ENCODE results near the gene SPACA6.
"Not testable (repeated sequence)": the region's sequence is repeated elsewhere in the genome, so short reads cannot be mapped to it uniquely, and the experiment has no call there.

Gene SPACA6
- total RNA-seq, result 2.9 to 7.5 (median 3.2) reads per million in 4 donors

GRCh38 chr19:51693260-51693659 lies at the start of gene SPACA6:
Gene SPACA6 (plus strand): TSS chr19:51693330. CDS start chr19:51693527, 197 bp downstream.
- no peak for DNase-seq

- DNase-seq, result no peak
Measured at GRCh38 chr19:51644636-51645271, 48.4 kb upstream of the SPACA6 start.

- peak in 1 of 5 donors; percentile 0 for DNase-seq
Measured at GRCh38 chr19:51646730-51647129, 46.4 kb upstream of the SPACA6 start, which contains the start of gene SIGLEC14. Gene SIGLEC14 (minus strand): TSS chr19:51646825. CDS start chr19:51646759, 66 bp downstream.

GRCh38 chr19:51647318-51647717 lies 45.8 kb upstream of the SPACA6 start:
- no peak for DNase-seq

DNA sequence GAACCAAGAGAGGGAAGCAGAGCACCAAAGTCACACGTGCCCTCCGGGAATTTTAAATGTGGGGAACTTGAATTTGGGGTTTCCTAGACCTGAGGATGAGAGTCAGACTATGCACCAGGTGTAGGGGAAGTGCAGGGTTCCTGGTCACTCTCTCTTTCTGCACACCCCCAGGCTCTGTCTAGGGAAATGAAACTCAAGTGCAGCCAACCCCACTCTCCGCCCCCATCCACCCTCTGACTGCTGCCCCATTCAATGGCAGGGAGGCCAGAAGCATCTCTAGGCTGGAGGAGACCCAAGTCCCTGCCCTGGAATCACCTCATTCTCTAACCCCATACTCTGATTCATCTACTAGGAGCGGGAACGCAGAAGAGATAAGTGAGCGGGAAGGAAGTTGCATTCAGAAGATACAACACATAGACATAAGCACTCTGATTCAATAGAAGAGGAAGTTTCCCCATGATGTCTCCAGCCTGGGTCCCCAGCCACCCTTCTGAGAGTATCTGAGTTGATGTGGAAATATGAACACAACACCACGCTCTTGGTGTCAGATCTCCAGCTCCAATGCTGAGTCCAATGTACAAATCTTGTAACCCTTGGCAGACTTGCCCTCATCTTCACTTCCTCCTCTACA lies 41.8 kb upstream of the SPACA6 start:
- peak in 1 of 5 donors; percentile 0 for DNase-seq

GRCh38 chr19:51652266-51652665 lies 40.9 kb upstream of the SPACA6 start:
- DNase-seq, result peak in 1 of 5 donors; percentile 0

GRCh38 chr19:51653162-51653561 lies 40.0 kb upstream of the SPACA6 start:
- DNase-seq, result no peak

DNA sequence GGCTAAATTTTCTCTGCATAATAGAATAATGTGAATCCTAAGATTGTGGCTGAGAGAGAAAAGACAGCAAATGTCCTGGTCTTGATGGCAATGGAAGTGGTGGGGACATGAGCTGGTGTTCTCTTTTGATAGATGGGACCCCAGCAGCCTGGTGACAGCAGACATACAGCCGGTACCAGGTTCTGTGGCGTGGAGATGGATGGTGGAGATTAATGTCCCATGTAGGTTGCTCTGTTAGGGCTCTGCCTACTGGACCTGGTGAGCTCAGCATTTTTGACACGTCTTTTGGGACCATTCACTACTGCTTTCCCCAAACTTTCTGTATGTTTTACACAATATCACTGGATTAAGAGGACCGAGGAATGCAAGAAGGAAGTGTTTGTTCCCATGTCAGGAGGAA lies 38.3 kb upstream of the SPACA6 start:
- peak in 1 of 5 donors; percentile 0 for DNase-seq

DNA sequence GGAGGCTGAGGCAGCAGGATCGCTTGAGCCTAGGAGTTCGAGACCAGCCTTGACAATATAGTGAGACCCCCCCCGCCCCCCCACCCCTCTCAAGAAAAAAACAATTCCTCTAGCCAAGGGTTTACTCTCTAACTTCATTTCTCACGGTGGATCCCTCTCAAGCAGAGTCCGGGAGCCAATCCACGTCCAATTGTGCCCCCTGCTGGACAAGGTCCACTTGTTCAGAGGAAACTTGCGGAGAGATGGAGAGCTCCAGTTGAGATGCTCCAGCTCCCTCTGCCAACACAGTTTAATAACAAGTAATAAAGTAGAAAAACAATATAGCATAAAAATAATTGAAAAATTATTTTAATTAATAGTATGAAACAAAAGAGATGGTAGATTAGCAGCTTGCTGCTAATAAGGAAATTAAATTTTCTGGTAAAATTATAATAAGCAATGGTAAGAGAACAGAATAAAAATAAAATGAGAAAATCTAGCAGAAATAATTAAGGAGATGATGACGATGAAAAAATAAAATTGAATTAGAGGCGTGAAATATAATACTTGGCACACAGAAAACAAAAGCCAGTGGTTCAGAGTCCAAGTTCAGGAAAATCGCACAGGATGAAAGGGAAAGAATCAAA lies 32.0 kb upstream of the SPACA6 start:
- DNase-seq, result peak in 4 of 5 donors; percentile 12 to 48 (median 22)

GRCh38 chr19:51663650-51664049 lies 29.5 kb upstream of the SPACA6 start:
- DNase-seq, result no peak

- DNase-seq, result no peak
Measured at GRCh38 chr19:51664131-51664530, 29.0 kb upstream of the SPACA6 start.

DNA sequence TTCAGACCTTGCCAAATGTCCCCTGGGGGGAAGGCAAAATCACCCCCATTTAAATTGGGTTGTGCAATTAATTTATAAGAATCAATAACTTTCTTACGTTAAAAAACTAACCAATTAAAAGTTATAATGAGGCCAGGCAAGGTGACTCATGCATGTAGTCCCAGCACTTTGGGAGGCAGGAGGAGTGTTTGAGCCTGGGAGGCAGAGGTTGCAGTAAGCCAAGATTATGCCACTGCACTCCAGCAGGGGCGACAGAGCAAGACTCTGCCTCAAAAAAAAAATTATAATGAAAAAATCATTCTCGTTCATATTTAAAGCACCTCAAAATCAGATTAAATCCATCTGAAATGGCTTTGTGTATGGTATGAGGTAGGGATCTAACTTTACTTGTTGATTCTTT lies 28.1 kb upstream of the SPACA6 start:
- DNase-seq, result no peak

DNA sequence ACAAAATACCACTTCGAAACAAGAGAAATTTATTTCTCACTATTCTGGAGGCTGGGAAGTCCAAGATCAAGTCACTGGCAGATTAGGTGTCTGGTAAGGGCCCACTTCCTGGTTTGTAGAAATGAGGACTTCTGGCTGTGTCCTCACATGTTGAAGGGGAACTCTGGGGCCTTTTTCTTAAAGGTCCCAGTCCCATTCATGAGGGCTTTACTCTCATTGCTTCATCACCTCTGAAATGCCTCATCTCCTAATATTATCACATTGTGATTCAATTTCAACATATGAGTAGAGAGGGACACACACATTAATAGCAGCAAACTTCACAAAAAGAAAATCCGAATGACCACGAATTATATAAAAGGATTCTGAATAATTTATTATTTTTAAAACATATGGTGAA lies 24.9 kb upstream of the SPACA6 start:
- DNase-seq, result no peak

GRCh38 chr19:51675911-51676565 lies 17.1 kb upstream of the SPACA6 start:
- not testable (repeated sequence) for DNase-seq

DNA sequence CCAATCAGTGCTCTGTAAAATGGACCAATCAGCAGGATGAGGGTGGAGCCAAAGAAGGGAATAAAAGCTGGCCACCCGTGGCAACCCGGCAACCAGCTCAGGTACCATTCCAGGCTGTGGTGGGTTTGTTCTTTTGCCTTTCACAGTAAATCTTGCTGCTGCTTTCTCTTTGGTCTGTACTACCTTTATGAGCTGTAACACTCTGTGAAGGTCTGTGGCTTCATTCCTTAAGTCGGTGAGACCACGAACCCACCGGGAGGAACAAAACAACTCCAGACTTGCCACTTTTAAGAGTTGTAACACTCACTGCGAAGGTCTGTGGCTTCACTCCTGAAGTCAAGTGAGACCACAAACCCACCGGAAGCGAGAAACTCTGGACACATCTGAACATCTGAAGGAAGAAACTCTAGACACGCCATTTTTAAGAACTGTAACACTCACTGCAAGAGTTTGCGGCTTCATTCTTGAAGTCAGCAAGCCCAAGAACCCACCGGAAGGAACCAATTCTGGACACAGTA lies 16.5 kb upstream of the SPACA6 start:
- no peak for DNase-seq

GRCh38 chr19:51680474-51680873 lies 12.7 kb upstream of the SPACA6 start:
- DNase-seq, result no peak

GRCh38 chr19:51681286-51681941 lies 11.7 kb upstream of the SPACA6 start:
- no peak for DNase-seq

GRCh38 chr19:51686171-51686570 lies 7.0 kb upstream of the SPACA6 start:
- no peak for DNase-seq

GRCh38 chr19:51687791-51688670 lies 5.1 kb upstream of the SPACA6 start:
- no peak for DNase-seq

DNA sequence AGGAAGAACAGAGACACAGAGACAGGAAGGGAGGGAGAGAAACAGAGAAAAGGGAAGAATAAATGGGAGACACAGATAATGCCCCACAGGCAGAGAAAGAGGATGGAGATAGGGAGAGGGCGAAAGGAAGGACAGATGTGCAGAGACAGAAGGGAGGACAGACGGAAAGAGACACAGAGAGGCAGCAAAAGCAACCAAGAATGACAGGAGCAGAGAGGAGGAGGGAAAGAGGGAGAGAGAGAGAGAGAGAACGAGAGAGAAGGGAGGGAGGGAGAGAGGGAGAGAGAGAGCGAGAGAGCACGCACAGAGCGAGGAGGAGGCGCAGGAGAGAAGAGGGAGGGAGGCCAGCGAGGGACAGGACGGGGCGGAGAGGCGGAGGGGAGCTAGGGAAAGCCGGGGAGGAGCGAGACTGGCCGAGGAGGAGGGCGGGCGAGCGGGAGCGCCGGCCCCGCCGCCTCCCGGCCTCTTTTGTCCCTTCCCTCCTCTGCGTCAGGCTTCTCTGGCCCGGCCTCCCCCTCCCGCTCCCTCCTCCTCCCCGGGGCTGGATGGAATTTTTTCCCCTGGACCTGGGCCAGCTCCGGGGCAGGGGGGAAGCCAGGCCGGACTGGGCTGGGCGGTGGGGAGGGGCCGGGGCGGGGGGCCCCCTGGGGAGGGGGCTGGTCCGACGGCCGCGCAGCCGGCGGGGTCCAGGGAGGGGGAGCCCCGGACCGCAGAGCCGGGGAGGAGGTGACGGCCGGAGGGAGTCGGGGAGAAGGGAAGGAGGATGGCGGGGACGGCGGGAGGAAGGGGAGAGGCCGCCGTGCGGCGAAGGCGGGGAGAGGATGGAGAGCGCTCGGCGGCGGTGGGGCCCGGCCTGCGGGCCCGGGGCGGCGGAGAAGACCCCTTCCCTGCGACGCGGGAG lies 4.2 kb upstream of the SPACA6 start:
- DNase-seq, result no peak
